Endodermal cell (in vitro differentiated cells): ENCODE measurements around the gene NCS1. TPM values are rescaled to one million over a fixed set of nuclear protein-coding genes. Genes with fewer than 3 reads are reported as not detected.

ENCODE experiments used
- DNase-seq: peaks from one replicate; pipeline ENCODE4 v3.0.0-alpha.2; 2017
- H3K27ac ChIP-seq: 2 replicates; pipeline ENCODE4 v1.5.1; 2013; ENCODE audit warnings: mild to moderate bottlenecking, low read depth, low read length, moderate library complexity
- H3K27me3 ChIP-seq: 2 replicates; pipeline ENCODE4 v1.6.1; 2013; ENCODE audit warnings: mild to moderate bottlenecking, low read length, moderate library complexity; ENCODE audit not compliant: insufficient read depth, control insufficient read depth, poor library complexity, severe bottlenecking
- H3K36me3 ChIP-seq: 2 replicates; pipeline ENCODE4 v1.7.0; 2013; ENCODE audit warnings: mild to moderate bottlenecking, low read length, moderate library complexity; ENCODE audit not compliant: control insufficient read depth, insufficient read depth
- H3K4me1 ChIP-seq: one replicate; pipeline ENCODE4 v1.7.0; 2013; ENCODE audit warnings: low read length; ENCODE audit not compliant: control insufficient read depth, insufficient read depth
- H3K4me3 ChIP-seq: 2 replicates; pipeline ENCODE4 v1.5.1; 2013; ENCODE audit warnings: mild to moderate bottlenecking, low read length, moderate library complexity
- H3K9ac ChIP-seq: 2 replicates; pipeline ENCODE4 v1.6.1; 2013; ENCODE audit warnings: mild to moderate bottlenecking, low read length, moderate library complexity; ENCODE audit not compliant: poor library complexity, severe bottlenecking; ENCODE audit errors: extremely low read depth
- H3K9me3 ChIP-seq: 2 replicates; pipeline ENCODE4 v1.6.1; 2013; ENCODE audit warnings: mild to moderate bottlenecking, low read length, moderate library complexity; ENCODE audit not compliant: control insufficient read depth
- H3K27ac Mint-ChIP-seq: 2 replicates; pipeline ENCODE4 v1.8.0; 2020; ENCODE audit warnings: mixed read lengths
- H3K27me3 Mint-ChIP-seq: 2 replicates; pipeline ENCODE4 v1.8.0; 2021; ENCODE audit warnings: mild to moderate bottlenecking, mixed read lengths; ENCODE audit not compliant: insufficient read depth
- H3K36me3 Mint-ChIP-seq: 2 replicates; pipeline ENCODE4 v1.8.0; 2020; ENCODE audit warnings: low read depth, mixed read lengths
- H3K4me1 Mint-ChIP-seq: 2 replicates; pipeline ENCODE4 v1.8.0; 2020; ENCODE audit warnings: mixed read lengths
- H3K4me3 Mint-ChIP-seq: 2 replicates; pipeline ENCODE4 v1.8.0; 2020; ENCODE audit warnings: mild to moderate bottlenecking, moderate library complexity, mixed read lengths
- H3K9me3 Mint-ChIP-seq: 2 replicates; pipeline ENCODE4 v1.8.0; 2020; ENCODE audit warnings: mild to moderate bottlenecking, mixed read lengths
- WGBS, 2 experiments: methylation state at CpG; one replicate each; pipeline versions ENCODE4 v1.1.5 to v1.1.7; 2013; ENCODE audit warnings: missing lambda C conversion rate in 2 of 2, mixed read lengths in 1 of 2; ENCODE audit not compliant: insufficient coverage in 1 of 2, insufficient read length in 1 of 2; 5-methylcytosine and 5-hydroxymethylcytosine counted together
- total RNA-seq, 2 donors: library from RNA; stranded (reverse); fragmentation: NEBNext Ultra II Directional in 1 of 2; extraction: Animal tissue kit (Norgen Biotek cat#: 25700) in 1 of 2; gene quantifications; 2 replicates in 1 of 2; 3 replicates in 1 of 2; pipeline ENCODE4 v1.2.1, GENCODE V29; 2021
- TF ChIP-seq, protein P1 (sequence below): fragments of 200-600 bp; sonication (generic); conservative IDR thresholded peaks from 2 replicates; pipeline ENCODE4 v1.5.0; 2021; ENCODE audit warnings: antibody characterized with exemption, mild to moderate bottlenecking

NCS1 gene
- total RNA-seq, 2 donors from 2014 or later = 40.6 to 47.7 TPM

DNA sequence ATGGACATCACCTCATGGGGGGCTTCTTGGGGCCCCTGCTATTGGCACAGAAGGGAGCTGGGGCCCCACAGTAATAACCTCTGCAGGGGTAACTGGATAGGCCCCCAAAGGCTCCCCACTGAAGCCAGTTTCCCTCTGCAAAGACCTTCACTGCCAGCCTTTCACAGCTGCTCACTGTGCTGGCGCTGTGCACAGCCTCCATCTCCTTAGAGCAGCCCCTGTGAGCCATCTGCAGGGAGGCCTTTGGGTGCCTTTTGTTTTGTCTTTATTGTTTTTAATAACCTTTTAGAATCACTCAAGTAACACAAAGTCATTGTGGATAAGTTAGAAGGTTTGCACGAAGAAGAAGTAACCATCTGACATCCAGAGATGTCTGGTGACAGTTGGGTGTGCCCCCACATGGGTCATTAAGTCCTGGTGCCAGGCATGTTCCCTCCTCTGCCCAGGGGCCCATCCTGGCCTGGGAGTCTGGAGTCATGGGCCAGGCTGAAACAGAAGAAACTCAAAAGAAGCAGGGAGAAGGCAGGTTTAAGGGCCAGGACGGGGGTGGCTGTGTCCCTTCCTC, 42.7 kb downstream of the NCS1 start:
- WGBS, 2 experiments = 91% methylated on average over 2 to 3 of the region's 3 CpGs
- no peaks in the 10 kb centered on the region for H3K9me3 ChIP-seq
- peak; percentile 47 for DNase-seq
- H3K9me3 Mint-ChIP-seq = no peaks in the 10 kb centered on the region
- peak overlapping the region; percentile 74 for H3K27ac Mint-ChIP-seq
- H3K27me3 Mint-ChIP-seq = no peaks in the 10 kb centered on the region
- TF ChIP-seq, protein P1, sequence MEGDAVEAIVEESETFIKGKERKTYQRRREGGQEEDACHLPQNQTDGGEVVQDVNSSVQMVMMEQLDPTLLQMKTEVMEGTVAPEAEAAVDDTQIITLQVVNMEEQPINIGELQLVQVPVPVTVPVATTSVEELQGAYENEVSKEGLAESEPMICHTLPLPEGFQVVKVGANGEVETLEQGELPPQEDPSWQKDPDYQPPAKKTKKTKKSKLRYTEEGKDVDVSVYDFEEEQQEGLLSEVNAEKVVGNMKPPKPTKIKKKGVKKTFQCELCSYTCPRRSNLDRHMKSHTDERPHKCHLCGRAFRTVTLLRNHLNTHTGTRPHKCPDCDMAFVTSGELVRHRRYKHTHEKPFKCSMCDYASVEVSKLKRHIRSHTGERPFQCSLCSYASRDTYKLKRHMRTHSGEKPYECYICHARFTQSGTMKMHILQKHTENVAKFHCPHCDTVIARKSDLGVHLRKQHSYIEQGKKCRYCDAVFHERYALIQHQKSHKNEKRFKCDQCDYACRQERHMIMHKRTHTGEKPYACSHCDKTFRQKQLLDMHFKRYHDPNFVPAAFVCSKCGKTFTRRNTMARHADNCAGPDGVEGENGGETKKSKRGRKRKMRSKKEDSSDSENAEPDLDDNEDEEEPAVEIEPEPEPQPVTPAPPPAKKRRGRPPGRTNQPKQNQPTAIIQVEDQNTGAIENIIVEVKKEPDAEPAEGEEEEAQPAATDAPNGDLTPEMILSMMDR = no peak
- H3K27ac ChIP-seq = no peak overlapping the region
- H3K4me1 Mint-ChIP-seq = peaks cover 24% of the 10 kb centered on the region
- H3K27me3 ChIP-seq = no peaks in the 10 kb centered on the region
- peaks cover 14% of the 10 kb centered on the region for H3K36me3 ChIP-seq
- no peak overlapping the region for H3K9ac ChIP-seq
- peaks cover 9% of the 10 kb centered on the region for H3K4me1 ChIP-seq
- no peak overlapping the region for H3K4me3 ChIP-seq
- peaks cover 4% of the 10 kb centered on the region for H3K36me3 Mint-ChIP-seq
- H3K4me3 Mint-ChIP-seq = no peak overlapping the region

DNA sequence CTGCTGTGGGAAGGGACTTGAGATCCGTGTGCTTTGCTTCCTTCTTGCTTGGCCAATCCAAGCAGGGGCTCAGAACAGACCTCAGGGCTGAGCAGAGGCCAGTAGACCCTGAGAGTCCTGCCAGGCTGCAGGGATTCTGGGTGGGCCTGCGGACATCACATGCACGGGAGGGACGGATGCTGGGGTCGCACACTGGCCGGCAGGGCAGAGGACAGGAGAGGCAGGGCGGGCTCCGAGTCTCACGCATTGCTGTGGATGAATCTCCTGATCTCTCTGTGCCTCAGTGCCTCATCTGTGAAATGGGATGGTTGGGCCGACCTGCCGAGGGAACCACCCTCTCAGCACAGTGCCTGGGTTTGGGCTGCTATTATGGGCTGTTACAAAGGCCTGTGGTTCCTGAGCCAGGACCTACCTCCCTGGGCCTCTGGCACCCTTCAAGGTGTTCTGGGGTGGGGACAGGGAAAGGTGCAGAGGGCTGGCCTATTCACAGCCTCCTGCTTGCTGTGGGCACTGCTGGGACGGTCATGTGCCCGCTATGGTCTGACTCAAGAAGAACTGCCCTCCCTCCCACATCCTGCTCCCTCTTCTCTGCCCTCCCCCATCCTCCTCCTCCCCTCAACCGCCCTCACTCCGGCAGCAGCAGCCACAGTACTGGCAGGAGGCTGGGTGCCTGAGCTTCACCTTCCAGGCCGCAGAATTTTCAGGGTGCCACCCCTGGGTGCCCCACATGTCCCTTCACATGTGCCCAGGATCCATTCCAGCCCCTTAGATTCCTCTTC, 43.3 kb downstream of the NCS1 start:
- H3K27me3 Mint-ChIP-seq = no peaks in the 10 kb centered on the region
- no peak overlapping the region for H3K4me3 Mint-ChIP-seq
- no peaks in the 10 kb centered on the region for H3K9me3 ChIP-seq
- peaks cover 18% of the 10 kb centered on the region for H3K4me1 Mint-ChIP-seq
- peaks cover 14% of the 10 kb centered on the region for H3K36me3 ChIP-seq
- peaks cover 13% of the 10 kb centered on the region for H3K4me1 ChIP-seq
- no peaks in the 10 kb centered on the region for H3K27me3 ChIP-seq
- H3K9ac ChIP-seq = no peak overlapping the region
- TF ChIP-seq, protein P1 = no peak
- no peak overlapping the region for H3K4me3 ChIP-seq
- no peak overlapping the region for H3K27ac Mint-ChIP-seq
- peak; percentile 44 for DNase-seq
- no peaks in the 10 kb centered on the region for H3K9me3 Mint-ChIP-seq
- H3K36me3 Mint-ChIP-seq = peaks cover 4% of the 10 kb centered on the region
- no peak overlapping the region for H3K27ac ChIP-seq
- WGBS, 2 experiments = 90 to 93% methylated on average over 9 to 16 of the region's 16 CpGs

DNA sequence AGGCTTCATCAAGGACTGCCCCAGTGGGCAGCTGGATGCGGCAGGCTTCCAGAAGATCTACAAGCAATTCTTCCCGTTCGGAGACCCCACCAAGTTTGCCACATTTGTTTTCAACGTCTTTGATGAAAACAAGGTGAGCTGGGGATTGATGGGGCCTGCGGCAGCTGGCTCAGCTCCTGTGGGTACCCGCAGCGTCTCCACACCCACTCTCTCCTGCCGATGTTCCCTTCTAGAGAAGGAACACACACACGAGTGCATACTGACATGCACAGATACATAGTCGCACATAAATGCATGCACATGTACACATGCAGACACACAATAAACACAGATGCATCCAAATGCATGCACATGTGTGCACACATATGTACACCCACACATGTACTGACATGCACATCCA, 45.6 kb downstream of the NCS1 start:
- no peaks in the 10 kb centered on the region for H3K9me3 ChIP-seq
- 94 to 95% methylated on average over 6 to 10 of the region's 10 CpGs for WGBS, 2 experiments
- no peak overlapping the region for H3K4me3 Mint-ChIP-seq

More for the DNA sequence above, 45.6 kb downstream of the NCS1 start:
- H3K4me3 ChIP-seq = no peak overlapping the region
- H3K36me3 ChIP-seq = peaks cover 17% of the 10 kb centered on the region
- H3K27ac ChIP-seq = no peak overlapping the region
- no peak overlapping the region for H3K27ac Mint-ChIP-seq
- TF ChIP-seq, protein P1 = no peak
- no peaks in the 10 kb centered on the region for H3K9me3 Mint-ChIP-seq
- DNase-seq = no peak
- H3K27me3 ChIP-seq = no peaks in the 10 kb centered on the region
- peaks cover 18% of the 10 kb centered on the region for H3K4me1 Mint-ChIP-seq
- H3K36me3 Mint-ChIP-seq = peaks cover 8% of the 10 kb centered on the region
- H3K4me1 ChIP-seq = peaks cover 13% of the 10 kb centered on the region
- no peaks in the 10 kb centered on the region for H3K27me3 Mint-ChIP-seq
- H3K9ac ChIP-seq = no peak overlapping the region
